Measurements from ENCODE around the gene UCK2. TPM values are rescaled to one million over a fixed set of nuclear protein-coding genes. Genes with fewer than 3 reads are reported as not detected.

The UCK2 gene
- total RNA-seq, 1 donor from 2014 or later, result 107 TPM

DNA sequence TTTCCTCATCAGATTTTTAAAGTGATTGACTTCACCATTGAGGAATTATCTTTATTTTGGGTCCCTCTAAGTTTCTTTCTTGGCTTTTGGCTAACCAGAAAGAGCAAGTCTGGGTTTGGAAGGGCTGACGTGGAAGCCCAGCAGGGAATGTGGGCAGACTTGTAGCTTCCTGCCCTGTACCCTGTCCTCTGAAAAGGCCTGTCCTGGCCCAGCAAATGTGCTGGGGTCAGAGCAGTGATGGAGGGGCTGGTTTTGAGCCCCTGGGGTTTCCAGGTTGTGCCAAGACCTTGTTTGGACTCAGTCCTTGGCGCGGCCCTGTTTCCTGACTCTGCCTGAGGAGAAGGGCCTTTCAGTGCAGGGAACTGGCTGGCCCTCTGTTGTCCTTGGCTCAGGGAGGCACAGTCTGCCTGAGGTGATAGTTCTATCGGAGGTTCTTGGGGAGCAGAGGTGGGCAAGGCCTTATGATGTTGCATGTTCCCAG lies 72.1 kb downstream of the UCK2 start:
- peak; percentile 55 for DNase-seq (ENCODE audit: low read depth)

DNA sequence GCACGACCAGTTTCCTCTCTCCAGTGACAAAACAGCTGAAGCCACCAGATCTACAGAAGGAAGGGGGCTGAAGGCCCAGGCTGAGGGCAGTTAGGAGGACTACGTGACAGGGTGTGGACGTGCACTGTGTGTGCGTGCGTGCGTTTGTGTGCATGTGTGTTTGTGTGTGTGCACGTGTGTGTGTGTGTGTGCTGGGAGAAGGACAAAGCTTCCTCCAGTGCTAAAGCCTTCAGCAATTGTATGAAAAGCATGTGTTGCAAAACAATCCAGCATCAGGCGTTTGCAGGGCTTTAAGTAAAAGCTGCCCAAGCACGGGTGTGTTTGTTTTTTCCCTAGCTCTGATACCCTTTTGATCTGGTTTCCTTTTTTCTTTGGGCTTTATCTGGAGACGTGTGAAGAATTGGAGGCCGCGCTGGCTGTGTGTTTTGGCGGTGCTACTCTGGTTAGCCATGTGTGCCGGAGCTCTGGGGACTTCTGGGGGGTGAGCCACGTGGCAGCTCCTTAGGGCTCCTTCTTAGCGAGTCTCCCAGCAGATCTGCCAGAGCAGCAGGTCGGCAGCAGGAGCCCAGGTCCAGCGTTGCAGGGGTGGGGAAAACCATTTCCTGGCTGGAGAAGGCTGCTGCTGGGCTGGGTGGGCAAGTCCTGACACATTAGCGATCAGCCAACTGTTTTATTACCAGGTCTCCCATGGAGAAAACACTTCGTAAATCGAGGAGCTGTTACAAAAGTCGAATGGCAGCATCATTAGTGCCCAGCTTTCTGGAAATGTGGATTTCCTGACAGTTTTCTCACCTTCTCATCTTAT lies 73.4 kb downstream of the UCK2 start:
- peak; percentile 40 for DNase-seq (ENCODE audit: low read depth)

DNA sequence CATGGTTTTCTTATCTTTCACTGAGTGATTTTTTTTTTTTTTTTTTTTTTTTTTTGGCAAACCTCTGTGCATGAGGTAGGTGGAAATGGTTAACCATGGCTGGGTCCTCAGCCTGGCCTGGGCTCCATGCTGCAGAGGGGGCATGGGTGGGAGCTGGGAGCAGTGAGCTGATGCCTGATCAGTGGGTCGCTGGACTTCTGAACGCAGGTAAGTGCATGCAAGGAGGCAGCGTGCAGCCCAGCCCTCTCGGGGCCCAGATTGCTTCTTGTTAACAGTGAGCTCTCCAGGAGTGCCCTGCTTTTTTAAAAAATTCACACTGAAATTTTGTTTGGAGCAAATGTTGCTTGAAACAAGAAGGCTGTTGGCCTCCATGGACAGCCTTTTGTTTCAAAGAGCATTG lies 75.2 kb downstream of the UCK2 start:
- DNase-seq (ENCODE audit: low read depth), result no peak

DNA sequence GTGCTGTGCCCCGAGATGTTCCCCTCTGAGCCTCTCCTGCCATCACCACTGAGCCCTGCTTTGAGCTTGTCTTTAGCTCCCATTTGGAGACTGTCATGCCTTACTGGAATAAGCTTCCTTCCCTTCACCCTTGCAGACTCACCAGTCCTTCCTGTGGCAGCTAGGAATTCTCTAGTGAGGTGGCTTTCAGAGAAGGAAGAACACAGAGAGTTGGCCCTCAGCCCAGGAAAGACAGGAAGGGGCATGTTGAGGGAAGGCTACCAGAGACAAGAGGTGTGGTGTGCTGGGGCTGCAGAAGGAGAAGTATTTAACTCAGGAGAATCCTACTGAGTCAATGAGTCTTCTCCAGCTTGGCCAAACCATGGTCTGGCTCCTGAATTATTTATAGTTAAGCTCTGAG lies 76.3 kb downstream of the UCK2 start:
- peak; percentile 88 for DNase-seq (ENCODE audit: low read depth)

DNA sequence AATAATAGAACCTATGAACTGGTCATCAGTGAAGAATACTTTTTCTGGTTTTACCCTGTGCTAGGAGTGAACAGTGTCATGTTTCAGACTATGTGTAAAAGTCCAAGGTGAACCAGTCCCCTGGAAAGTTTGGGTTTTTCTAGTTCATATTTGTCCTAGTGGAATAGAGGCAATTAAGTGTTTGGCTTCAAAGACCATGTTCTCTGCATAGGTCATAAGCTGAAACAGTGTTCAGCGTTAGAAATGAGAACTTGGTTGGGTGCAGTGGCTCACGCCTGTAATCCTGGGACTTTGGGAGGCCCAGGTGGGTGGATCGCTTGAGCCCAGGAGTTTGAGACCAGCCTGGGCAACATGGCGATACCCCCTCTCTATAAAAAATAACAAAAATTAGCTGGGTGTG lies 77.5 kb downstream of the UCK2 start:
- DNase-seq (ENCODE audit: low read depth), result no peak

- DNase-seq (ENCODE audit: low read depth), result no peak
These were observed 78.4 kb downstream of the UCK2 start for GRCh38 chr1:165905853-165906252.

GRCh38 chr1:165907256-165907857 lies 79.9 kb downstream of the UCK2 start:
- no peak for DNase-seq (ENCODE audit: low read depth)

DNA sequence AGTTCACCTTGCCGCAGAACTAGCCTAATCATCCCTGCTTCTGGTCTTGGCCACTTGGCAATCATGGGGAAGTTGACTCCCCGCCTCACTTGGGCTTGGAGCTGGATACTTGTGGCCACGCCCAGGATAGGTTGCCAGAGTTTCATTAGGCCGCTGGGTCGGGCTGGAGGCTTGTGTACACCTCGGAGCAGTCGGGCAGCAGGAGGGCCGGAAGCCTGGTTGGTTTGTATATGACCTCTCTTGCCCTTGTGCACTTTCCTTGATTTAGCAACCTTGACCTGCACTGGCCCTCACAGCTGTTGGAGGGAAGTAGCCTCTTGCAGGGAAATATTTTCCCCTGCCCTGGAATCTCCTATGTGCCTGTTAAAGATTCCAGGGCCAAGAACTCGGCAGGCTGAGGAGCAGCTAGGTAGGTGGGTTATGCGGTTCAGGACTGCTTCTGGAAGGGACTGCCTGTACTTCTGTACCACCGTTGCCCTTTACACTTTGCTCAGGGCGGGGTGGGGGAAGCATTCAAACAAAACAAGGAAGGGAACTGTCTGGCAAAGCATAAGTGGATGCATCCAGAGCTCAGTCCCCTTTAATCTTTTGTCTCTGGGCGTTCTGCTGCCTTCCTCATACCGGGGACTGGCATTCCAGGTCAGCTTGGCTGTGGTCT lies 83.5 kb downstream of the UCK2 start:
- peak; percentile 71 for DNase-seq (ENCODE audit: low read depth)

DNA sequence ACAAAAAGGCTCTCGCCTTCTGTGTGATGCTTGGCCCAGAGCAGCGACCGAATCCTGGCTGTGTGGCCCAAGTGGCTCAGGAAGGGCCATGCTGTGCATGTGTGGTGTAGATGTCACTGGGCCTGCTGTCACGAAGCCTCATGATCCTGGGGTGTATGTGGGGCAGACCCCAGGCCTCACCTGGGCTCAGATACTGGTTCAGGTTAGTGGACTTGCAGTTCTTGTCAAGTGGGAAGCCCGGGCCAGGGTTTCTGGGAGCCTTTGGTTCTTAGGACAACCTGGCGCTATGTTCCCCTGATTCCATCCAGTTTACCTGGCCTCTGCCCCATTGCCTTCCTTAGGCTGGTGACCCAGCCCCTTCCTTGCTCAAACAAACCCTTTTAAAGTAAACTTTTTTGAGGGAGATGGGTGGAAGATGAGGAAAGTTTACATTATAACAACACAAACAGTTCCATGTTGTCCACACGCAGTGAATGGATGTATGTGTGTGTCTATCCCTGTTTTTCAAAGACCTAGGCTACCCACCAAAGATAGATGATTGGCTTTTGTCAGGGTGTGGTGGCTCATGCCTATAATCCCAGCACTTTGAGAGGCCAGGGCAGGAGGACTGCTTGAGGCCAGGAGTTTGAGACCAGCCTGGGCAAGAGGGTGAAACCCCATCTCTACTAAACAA lies 84.3 kb downstream of the UCK2 start:
- DNase-seq (ENCODE audit: low read depth), result no peak

DNA sequence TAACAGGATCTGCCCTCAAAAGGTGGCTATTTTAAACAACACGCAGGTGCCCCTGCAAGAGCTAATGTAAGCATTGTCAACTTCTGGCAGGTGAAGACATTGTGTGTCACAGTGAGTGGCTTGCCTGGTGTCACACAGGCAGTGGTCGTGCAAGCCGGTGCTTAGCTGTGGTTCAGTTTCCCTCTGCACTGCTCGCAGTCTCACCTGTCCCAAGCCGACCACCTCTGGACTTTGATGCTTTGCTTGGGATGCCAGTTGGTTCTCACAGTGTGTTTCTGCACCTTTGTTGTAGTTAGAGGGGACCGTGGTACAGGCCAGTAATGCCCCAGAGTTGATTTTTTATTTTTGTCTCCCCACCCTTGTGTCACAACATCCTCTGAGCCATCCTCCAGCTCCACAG lies 85.2 kb downstream of the UCK2 start:
- no peak for DNase-seq (ENCODE audit: low read depth)

DNA sequence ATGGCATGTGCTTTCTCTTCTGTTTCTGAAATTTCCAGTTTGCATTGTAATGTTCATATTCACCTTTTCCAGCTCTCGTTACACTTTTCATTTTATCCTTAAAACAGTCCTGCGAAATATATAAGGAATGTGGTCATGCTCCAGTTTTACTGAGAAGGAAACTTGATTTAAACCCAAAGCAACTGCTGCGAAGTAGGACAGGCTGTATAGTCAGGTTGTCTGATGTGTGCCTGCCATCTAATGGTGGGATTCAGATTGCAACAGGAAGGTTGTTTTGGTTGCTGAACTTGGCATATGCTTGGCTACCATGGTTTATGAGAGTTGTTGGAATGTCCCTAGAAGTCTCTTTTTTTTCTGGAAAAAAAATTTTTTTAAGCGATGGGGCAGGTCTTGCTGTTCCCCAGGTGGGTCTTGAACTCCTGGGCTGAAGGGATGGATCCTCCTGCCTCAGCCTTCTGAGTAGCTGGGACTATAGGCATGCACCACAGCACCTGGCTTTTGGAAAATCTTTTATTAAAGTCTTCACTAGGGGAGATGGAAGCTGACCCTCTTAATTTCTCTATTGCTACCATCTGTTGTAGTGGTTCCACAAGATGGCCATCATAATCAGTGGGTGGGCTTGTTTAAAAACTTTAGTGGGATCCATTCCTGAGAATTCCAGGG lies 86.9 kb downstream of the UCK2 start:
- peak; percentile 87 for DNase-seq (ENCODE audit: low read depth)

GRCh38 chr1:165915480-165915879 lies 88.1 kb downstream of the UCK2 start:
- DNase-seq (ENCODE audit: low read depth), result no peak

DNA sequence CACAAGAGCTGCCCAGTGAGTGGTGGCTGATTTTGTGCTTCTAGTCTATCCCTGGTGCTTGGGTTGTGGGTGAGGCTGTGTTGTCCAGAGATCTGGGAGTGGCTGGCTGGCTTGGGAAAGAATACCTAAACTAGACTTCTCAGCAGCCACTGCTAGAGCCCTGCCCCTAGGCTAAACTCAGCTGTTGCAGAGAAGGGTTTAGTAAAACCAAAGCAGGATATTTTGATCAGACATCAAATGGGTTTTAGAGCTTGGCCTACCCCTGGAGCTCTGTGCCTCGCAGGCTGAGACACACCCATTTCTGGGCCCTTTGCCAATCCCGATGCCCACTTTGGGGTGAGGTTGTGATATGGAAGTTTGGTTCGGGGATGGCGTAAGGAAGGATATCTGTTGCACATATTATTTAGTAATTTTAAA lies 88.5 kb downstream of the UCK2 start:
- DNase-seq (ENCODE audit: low read depth), result peak; percentile 90

DNA sequence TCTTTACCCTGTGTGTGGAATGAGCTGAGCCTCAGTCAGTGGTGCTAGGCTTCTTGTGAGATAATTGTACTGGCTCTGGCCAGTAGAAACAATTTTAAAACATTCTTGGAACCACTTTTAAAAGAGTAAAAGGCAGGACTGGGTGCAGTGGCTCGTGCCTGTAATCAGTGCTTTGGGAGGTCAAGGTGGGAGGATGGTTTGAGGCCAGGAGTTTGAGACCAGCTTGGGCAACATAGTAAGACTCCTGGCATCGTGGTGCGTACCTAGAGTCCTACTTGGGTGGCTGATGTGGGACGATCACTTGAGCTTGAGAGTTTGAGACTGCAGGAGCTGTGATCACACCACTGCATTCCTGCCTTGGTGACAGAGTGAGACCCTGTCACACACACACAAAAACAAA lies 89.8 kb downstream of the UCK2 start:
- no peak for DNase-seq (ENCODE audit: low read depth)

DNA sequence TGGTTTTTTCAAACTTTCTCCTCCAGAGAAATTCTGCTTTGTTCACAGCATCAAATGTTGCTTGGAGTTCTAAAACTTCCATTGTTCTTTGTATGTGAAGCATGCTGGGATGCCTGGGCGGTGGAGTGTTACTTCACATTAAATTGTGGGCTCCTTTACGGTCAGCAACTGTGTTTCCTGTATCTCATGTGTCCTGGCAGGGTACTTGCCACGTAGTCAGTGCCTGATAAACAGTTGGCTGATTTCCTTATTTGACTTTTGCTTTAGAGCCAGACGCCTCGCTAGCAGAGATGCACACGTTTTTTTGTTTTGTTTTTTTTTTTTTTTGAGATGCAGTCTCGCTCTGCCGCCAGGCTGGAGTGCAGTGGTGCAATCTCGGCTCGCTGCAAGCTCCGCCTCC lies 96.7 kb downstream of the UCK2 start:
- no peak for DNase-seq (ENCODE audit: low read depth)

- DNase-seq (ENCODE audit: low read depth), result no peak
These were observed 98.2 kb downstream of the UCK2 start for GRCh38 chr1:165925498-165926079.

- DNase-seq (ENCODE audit: low read depth), result no peak
These were observed 99.8 kb downstream of the UCK2 start for GRCh38 chr1:165927169-165927568.

DNA sequence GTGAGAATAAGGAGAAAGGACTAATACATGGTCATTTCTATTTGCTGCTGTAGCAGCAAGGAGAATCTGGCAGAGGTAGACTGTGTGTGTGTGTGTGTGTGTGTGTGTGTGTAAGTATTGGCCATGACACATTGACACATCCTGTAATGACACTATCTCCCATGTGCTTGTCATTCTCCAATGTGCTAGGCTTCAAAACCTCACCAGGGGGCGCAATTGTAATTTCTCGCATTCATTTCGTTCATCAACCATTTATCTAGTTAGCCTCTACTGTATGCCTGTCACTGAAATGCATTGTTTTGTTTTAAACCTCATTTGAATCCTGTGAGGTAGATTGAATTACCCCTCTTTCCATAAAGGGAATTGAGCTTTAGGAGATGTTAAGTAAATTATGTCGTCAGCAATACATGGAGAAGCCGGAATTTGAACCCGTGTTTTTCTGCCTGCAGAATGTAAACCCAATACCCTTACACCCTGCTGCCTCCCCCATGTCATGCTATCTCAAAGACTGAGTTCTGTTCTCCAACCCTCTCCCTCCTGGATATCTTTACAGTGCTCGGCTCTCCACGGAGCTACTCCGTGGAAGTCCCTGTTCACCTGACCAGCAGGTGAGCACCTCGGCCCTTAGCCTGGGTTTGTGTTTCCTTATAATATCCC lies 100.8 kb downstream of the UCK2 start:
- peak; percentile 69 for DNase-seq (ENCODE audit: low read depth)

GRCh38 chr1:165930961-165931360 lies 103.5 kb downstream of the UCK2 start:
- DNase-seq (ENCODE audit: low read depth), result no peak

DNA sequence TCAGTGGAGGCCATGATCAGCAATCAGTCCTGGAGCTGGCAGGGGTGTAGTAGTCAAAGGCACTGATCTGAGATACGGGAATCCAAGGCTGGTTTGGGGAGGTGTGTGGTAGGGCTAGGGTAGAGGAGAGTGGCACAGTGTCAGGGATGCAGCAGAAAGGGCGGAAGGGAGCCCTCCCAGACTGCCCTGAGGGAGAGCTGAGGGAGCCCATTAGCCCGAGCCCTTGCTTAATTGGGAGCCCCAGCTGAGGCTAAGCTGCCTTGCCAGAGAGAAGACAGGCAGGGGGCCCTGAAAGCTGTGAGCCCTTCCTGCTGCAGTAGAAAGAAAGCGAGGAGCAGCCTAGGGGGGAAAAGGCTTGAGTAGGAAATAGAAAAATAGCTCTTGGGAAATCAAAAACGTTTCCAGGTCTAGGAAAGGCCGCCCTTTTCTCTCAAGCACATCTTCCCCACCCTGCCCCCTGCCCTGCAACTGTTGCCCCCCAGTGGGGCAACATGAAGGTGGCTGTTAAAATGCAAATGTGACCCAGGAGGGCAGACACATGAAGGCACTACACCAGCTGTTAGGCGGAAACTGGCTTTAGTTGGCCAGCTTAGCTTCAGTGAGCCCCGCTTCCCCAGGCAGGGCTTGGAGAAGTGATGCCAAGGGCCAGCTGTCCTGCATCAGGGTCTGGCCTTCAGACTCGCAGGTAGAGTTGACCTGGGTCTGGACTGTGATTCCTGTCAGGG lies 106.2 kb downstream of the UCK2 start:
- no peak for DNase-seq (ENCODE audit: low read depth)
